ENCODE data around the gene NKAIN4. TPM values are rescaled to one million over a fixed set of nuclear protein-coding genes. Genes with fewer than 3 reads are reported as not detected.

Gene NKAIN4
- total RNA-seq (13.5 and 23.0 TPM in 2 replicates), polyA plus RNA-seq (21.0 and 22.9 TPM in 2 replicates)

- Histone ChIP-seq H4K20me1 (ENCODE audit: insufficient read depth, poor library complexity, severe bottlenecking) (no peaks in the 10 kb centered on the region), H3K4me1 (ENCODE audit: insufficient read depth) (peaks cover 34% of the 10 kb centered on the region), H3K4me2 (peak within 1 kb of the TSS; percentile 86), H3K4me3 (peak within 1 kb of the TSS; percentile 29), H3K36me3 (replicated peaks; ENCODE audit: insufficient read depth, low read depth) (no peaks in the 10 kb centered on the region), H3K79me2 (no peaks in the 10 kb centered on the region), H3K27me3 (peaks cover 27% of the 10 kb centered on the region), H2AFZ (peak within 1 kb of the TSS; percentile 49), H3K9me2 (replicated peaks; ENCODE audit: insufficient read depth) (no peaks in the 10 kb centered on the region), H3K9me3 (ENCODE audit: low read depth) (no peaks in the 10 kb centered on the region), H3K27ac (no peak within 1 kb of the TSS)
- WGBS (ENCODE audit: low lambda C conversion rate, missing lambda C conversion rate), result 0% methylated on average over 10 of the region's 46 CpGs
- no peak for DNase-seq (ENCODE audit: low spot score)
- no peak for TF ChIP-seq EZH2 (IDR thresholded peaks at IDR 0.05; ENCODE audit: borderline replicate concordance)
- TF ChIP-seq CTCF (IDR thresholded peaks at IDR 0.05; ENCODE audit: poor library complexity), result no peak
Observed at GRCh38 chr20:63254232-63254605, at the start of gene NKAIN4. TSS of gene NKAIN4 (minus strand) at chr20:63254463. CDS start at chr20:63254450, 13 bp downstream.

GRCh38 chr20:63303095-63303666 is 48.9 kb upstream of the NKAIN4 start:
- 70% methylated on average over 5 of the region's 5 CpGs for WGBS (ENCODE audit: low lambda C conversion rate, missing lambda C conversion rate)
- no peaks in the 10 kb centered on the region for H3K27me3 ChIP-seq
- TF ChIP-seq EZH2phosphoT487 (IDR thresholded peaks at IDR 0.05; ENCODE audit: low read depth, severe bottlenecking, unreplicated experiment) (no peak), CTCF (IDR thresholded peaks at IDR 0.05; ENCODE audit: poor library complexity) (no peak), EZH2 (IDR thresholded peaks at IDR 0.05; ENCODE audit: borderline replicate concordance) (no peak)

GRCh38 chr20:63301671-63302070 is 47.4 kb upstream of the NKAIN4 start:
- Histone ChIP-seq H3K27me3 (no peaks in the 10 kb centered on the region), H2AFZ (no peak overlapping the region), H3K4me1 (ENCODE audit: insufficient read depth) (no peaks in the 10 kb centered on the region), H3K4me2 (no peak overlapping the region), H3K9me2 (replicated peaks; ENCODE audit: insufficient read depth) (no peaks in the 10 kb centered on the region), H3K79me2 (no peaks in the 10 kb centered on the region), H3K4me3 (no peak overlapping the region), H3K27ac (no peak overlapping the region), H3K9me3 (ENCODE audit: low read depth) (no peaks in the 10 kb centered on the region), H3K36me3 (replicated peaks; ENCODE audit: insufficient read depth, low read depth) (no peaks in the 10 kb centered on the region), H4K20me1 (ENCODE audit: insufficient read depth, poor library complexity, severe bottlenecking) (no peaks in the 10 kb centered on the region)
- 95% methylated on average over 1 of the region's 1 CpG for WGBS (ENCODE audit: low lambda C conversion rate, missing lambda C conversion rate)
- no peak for DNase-seq (ENCODE audit: low spot score)
- no peak for TF ChIP-seq EZH2phosphoT487 (IDR thresholded peaks at IDR 0.05; ENCODE audit: low read depth, severe bottlenecking, unreplicated experiment)
- no peak for TF ChIP-seq CTCF (IDR thresholded peaks at IDR 0.05; ENCODE audit: poor library complexity)
- TF ChIP-seq EZH2 (IDR thresholded peaks at IDR 0.05; ENCODE audit: borderline replicate concordance), result no peak

More at GRCh38 chr20:63303095-63303666, 48.9 kb upstream of the NKAIN4 start:
- no peak overlapping the region for H3K4me2 ChIP-seq
- no peaks in the 10 kb centered on the region for H4K20me1 ChIP-seq (ENCODE audit: insufficient read depth, poor library complexity, severe bottlenecking)
- no peak overlapping the region for H3K4me3 ChIP-seq
- no peak overlapping the region for H3K27ac ChIP-seq
- no peak for DNase-seq (ENCODE audit: low spot score)
- H3K79me2 ChIP-seq, result no peaks in the 10 kb centered on the region
- no peaks in the 10 kb centered on the region for H3K36me3 ChIP-seq (replicated peaks; ENCODE audit: insufficient read depth, low read depth)
- H2AFZ ChIP-seq, result no peak overlapping the region
- H3K9me3 ChIP-seq (ENCODE audit: low read depth), result no peaks in the 10 kb centered on the region
- no peaks in the 10 kb centered on the region for H3K9me2 ChIP-seq (replicated peaks; ENCODE audit: insufficient read depth)
- H3K4me1 ChIP-seq (ENCODE audit: insufficient read depth), result no peaks in the 10 kb centered on the region
